Central memory CD4-positive, alpha-beta T cell (primary cell): ENCODE results near the gene HMGN3.

Source experiments
- DNase-seq: peaks from one replicate; pipeline ENCODE4 v3.0.0; 2022

Gene HMGN3

DNA sequence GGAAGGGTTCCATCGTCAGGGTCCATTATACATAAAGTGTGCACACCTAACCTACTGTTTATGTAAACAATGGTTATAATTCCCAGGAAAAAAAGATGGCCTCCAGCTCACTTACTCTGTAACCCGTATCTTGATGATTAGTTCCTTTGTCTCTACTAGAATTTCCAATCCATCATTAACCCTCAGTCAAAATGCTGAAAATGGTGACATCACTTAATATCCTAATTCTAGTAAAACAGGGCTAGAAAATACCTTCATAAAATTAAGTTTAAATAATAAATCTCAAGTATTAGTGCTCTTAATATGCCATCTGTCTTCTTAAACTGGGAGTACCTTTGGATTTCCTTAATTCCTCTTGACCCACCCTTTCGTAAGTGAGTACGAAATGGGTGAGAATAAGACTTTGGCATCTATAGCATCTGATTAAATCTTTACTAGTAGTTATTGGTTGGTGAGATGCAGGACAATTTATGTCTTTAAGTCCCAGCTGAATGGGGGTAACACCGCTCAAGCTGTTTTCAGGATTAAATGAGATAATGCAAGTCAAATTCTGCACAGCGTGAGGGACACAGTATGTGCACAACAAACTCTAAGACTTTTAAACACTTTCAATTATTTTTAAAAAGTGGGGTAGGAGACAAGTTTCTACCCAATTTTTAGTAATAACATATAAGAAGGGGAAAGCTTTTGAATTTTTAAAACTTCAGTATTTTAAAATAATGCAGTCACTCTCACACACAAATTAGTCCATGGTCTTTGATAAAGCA, 1.6 kb downstream of the HMGN3 start:
- DNase-seq: no peak

DNA sequence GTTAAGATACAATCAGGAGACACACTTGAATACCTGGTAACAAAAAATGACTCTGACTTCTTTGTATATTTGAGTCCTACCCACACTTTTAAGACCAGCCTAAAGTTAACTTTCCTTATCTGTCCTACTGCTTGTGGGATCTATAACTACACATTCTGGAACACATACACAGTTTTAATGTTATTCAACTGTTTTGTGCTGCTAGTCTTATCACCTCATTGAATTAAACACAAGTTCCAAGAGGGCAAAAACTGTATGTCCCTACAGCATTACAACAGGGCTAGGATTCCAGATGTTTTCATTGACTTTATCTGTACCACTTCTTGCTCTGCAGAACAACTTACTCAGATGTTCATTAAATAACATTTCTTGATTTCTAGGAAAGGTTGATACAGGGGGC, 2.8 kb downstream of the HMGN3 start:
- no peak for DNase-seq

DNA sequence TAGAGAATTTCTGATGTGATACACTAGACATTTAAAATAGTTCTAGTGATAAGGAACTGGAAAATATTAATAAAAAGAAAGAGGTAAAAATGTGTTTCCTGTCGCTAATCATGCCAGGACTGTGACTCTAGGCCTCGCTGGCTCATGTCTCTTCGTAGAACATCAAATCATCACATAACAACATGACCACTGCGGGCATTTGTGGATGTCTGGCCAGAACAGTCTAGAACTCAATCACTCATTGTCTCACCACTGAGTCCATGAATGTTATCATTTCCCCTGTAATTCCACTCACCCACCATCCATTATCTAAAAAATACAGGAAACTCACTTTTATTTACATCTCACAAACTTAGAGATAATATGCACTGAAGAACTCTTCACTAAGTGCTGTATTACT, 3.4 kb downstream of the HMGN3 start:
- DNase-seq: no peak

DNA sequence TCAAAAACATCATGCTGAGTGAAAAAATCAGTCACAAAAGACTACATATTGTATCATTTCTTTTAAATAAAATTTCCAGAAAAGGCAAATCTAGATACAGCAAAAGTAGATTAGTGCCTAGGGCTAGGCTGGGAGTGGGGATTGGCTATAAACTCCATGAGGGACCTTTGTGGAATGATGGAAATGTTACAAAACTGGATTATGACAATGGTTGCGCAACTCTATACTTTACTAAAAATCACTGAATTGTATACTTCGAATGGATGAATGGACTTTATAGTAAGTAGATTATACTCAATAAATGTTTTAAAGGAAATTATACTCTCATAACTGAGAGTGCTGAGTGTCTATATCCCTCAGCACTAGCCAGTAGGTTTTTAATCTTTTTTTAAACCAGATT, 4.3 kb downstream of the HMGN3 start:
- no peak for DNase-seq

DNA sequence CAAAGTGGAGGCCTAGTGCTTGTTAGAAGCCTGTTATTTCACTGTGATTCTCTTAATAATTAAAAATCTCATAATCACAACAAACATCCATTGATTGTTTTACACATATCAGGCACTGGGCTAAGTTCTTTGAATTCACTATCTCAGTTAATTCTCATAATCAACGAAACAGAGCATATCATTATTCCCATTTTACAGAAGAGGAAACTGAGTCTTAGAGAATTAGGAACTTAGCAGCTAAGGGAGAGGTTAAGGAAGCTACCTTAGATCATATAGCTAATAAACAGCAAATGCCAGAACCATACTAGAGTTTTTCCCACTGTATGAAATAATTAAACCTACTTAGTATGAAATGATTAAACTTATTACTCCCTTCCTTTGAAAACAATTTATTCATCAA, 7.0 kb downstream of the HMGN3 start:
- DNase-seq: no peak

DNA sequence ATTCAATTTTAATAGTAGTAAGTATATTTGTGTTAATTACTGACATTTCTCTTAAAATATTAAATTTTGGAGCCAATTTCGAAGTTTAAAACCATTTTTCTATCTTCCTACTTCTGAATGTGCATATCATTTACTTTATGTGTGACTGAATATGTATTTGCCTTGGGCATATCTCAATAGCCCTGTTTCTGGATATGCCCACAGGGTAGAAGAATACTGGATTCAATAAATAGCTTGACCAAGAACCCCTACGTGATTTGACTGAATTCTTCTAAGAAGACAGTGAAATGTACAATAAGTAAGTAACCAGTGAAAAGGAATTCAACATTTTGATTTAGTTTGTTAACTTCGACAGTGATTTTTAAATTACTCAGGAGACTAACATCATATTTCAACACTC, 7.8 kb downstream of the HMGN3 start:
- no peak for DNase-seq

DNA sequence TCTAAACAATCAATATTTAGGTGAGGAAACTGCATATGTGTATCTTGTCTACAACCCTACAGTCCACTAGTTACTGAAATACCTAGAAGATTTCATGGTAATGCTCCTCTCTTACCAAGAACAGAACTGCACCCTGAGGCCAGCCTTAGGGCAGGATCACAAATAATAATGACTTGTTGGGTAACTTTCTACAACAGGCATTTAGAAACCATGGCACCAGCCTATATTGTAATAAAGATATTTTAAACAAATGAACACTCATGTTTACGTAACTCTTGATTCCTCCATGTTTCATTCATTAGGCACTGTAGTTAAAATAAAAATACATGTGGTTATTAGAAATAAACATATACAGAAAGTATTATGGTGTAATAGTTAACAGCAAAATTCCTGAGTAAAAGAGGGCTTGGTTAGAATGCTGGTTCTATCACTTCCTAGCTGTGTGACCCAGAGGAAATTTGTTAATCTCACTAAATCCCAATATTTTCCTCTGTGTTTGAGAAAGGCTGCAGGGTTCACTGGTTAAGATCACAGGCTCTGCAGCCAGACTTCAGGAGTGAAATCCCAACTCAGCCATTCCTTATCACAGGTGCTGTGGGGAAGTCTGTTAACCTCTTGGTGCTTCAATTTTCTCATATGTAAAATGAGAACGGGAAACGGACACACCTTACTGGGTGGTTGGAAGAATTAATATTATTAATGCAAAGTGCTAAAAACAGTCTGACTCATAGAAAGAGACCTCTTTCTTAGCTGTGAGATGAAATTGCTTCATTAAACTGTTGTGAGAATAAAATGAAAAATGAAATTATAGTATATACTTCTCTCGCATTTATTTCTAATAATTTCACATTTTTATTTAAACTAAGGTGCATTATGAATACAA, 8.5 kb downstream of the HMGN3 start:
- no peak for DNase-seq

DNA sequence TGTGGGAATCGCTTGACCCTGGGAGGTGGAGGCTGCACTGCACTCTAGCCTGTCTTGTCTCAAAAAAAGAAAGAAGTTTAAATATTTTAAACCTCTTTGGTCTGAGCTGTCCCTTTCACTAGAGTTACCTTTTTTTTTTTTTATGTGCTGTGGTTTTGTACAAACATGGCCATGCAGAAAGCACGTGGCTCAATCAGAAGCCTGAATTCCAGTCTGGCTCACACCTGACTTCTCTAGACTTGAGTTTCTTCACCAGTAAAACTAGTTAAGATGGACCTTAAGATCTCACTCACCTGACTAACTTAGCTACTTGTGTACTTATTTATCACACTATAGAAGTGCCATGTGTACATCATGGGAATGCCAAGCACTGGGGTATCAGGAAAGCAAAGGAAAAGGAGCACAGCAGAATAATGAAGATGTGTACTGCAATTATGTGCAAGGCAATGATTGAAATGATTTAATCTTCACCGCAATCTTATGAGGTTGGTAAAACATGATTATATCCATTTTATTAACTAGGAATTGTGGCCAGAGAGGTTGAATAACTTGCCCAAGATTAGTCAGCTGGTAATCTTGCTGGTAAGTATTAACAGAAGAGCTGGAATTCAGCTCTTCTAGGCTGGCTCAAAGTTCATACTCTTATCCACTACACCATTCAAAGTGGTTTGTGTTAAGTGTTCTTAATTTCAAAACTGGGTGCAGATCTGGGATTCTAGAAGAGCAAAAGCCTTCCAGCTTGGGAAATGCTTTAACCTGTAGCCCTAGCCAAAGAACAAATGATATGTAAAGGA, 10.7 kb downstream of the HMGN3 start:
- DNase-seq: no peak

DNA sequence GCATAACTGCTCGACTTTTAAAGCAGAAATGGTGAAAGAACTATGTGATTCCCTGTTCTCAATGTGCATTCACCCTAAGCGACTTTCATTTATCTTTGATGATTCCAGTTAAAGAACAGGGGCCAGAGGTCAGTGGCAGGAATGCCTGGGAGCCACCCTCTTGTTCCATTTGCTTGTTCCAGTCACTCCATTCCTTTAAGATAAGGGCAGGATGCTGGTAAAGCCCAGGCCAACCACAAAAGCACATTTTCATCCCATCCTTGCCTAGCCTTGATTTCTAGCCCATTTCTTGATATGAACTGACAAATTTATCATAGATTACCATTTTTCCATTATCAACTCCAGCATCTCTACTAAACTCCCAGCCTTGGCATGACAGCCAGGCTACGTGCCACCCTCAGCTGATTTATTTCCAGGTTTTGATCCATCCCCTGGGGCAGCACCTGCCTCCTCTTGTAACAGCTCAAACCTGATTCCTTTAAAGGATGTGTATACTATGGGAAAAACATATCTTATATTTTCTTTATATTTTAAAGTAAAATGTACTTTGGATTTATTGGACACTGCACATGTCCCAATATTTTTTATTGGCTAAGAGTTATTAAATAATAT, 19.2 kb downstream of the HMGN3 start:
- DNase-seq: no peak

DNA sequence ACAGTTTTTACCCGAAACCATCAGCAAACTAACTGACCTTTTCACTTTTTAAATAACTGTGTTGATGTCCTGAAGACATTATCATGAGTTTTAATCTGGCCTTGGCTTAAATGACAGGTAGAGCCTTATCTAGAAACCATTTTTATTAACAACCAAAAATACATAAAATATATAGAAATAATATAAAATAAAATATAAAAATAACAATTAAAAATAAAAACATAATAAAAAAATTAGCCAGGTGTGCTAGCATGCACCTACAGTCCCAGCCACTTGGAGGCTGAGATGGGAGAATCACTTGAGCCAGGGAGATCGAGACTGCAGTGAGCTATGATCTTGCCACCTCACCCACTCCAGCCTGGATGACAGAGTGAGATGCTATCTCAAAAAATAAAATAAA, 21.6 kb downstream of the HMGN3 start:
- DNase-seq: no peak

DNA sequence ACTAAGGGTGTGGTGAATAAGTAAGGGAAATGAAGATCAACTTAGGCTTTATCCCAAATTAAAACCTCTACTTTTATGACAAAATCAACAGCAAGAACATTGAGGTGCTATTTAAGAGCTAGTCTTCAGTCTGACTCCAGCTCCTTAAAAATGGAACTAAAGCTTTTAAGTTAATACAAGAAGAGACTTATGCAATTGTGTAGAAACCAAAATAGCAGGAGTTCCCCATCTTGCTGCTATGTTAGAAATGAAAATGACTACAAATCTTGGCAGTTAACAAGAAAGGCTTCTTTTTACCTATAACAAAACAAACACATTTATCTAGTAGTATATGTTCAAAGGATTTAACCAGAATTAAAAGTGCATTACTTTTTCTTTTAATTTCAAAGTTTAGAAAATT, 25.7 kb downstream of the HMGN3 start:
- DNase-seq: no peak

DNA sequence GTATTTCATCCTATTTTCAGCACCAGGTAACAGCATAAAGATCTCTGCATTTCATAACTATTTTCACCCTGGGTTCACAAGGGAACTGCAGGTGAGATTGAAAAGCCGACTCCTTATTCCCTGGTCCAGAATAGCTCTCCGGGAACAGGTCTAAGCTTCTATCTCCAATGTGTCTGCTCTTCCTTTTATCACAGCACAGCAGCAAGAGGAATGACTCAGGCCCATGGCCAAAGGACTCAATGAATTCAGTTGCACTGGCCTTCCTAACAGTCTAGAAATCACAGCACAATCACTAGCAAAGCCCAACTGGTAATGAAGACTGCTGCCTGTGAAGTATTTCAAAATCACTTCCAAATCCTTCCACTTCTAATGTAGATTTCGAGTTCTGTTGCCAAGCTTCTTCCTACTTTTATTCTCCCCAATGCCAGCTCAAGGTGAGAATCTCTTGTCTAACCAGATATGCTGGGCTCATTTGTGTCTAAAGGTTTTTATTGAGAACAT, 30.7 kb downstream of the HMGN3 start:
- DNase-seq: no peak

DNA sequence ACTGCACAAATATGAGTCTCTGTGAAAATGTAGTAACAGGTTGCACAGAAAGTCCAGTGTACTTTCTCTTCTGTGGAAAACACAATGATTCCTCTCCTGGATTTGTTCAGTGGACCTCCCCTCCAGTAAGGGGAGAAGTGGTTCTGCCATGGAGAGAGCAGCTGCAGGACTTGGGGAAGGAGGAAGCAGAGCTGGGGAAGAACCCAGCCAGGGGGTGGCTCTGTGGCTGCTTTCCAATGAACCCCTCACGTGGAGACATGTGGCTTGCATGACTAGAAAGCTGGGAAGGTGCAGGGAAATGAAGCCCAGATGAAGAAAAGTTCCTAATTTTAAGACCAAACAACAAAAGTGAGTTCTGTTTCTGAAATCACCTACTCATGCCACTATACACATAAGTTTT, 31.9 kb downstream of the HMGN3 start:
- no peak for DNase-seq

DNA sequence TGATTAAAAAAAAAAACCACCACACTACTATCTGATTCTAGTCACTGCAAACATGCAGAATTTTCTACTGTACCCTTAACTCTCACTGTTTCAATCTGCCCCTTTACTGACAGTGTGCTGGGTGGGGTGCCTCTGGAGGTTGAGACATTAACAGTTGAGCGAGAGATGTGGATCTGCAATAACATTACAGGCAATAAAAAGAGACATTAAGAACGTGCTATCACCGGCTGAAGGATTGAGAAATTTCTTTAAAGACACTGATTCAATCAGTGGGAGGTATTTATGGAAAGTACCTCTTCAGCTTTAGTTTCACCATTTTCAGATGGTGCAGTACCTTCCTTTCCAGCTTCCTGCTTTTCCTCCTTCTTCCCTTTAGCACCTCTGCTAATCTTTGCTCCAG, 32.5 kb downstream of the HMGN3 start:
- no peak for DNase-seq

DNA sequence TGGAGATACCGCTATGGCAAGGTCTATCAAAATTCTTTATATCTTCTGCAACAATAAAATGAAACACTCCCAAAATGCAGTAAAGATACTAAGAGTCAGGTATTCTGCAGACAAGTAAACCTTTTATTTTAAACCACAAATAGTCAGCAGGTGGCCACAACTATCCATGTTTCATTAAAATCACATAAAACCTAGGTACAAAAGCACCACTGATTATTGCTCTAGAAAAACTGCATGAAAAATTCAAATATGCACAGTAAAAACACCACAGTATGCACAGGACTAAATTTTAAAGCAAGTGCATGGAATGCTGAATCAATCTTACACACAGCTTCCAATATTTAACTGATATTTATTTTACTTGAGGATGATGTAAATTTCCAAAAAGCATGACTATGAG, 33.3 kb downstream of the HMGN3 start:
- DNase-seq: no peak

DNA sequence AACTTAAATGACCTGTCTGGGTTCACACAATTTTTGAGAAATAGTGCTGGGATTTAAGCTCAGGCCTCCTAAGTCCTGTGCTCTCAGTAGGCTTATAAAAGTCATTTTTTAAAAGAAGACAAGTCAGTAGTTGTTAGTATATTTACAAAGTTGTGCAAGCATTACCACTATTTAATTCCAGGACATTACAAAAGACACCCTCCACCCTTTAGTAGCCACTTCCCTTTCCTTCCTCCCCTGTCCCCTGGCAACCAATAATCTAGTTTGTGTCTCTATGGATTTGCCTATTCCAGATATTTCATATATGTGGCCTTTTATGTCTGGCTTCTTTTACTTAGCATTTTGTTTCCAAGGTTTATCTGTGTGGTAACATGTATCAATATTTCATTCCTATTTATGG, 37.6 kb downstream of the HMGN3 start:
- DNase-seq: no peak

DNA sequence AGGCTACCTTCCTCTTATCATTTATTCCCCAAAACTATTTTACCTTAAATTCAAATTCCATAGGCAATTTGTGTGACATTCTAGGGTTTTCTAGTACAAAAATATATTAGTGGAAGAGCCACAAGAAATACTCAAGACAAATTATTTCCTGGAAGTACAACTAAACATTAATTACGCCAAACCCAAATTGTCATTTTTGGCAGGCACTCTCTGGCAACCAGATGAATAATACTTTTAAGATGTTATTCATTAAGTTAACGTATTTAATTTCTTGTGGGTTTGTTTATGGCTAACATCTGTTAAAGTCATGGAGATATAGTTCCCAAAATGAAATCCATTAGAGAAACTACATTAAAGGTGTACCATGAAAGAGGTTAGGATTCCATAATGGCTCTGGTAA, 40.5 kb downstream of the HMGN3 start:
- no peak for DNase-seq

DNA sequence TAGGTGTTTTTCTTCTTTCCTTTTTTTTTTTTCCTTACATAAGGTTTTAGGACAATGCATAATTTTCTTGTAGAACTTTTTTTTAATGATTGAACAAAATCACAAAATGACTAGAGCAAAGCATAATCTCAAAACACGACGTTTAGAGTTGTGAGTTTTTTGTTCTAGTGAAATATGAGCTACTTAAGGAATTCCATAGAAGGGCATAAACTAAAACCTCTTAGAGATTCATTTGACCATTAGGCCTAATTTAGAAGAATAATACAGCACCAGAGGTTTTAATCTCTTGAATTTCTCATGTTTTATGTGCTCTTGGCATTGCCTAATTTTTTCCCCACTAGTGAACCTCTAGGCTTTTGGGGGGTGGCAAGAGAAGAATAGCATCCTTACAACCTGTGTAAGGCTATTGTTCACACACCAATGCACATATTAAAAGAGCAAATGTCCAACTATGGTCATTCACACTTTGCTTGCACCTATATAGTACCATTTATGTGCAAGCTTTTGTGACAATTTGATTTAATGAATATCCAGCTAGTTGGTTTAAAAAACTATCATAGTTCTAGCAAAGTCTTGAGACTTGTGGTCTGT, 44.6 kb downstream of the HMGN3 start:
- no peak for DNase-seq

DNA sequence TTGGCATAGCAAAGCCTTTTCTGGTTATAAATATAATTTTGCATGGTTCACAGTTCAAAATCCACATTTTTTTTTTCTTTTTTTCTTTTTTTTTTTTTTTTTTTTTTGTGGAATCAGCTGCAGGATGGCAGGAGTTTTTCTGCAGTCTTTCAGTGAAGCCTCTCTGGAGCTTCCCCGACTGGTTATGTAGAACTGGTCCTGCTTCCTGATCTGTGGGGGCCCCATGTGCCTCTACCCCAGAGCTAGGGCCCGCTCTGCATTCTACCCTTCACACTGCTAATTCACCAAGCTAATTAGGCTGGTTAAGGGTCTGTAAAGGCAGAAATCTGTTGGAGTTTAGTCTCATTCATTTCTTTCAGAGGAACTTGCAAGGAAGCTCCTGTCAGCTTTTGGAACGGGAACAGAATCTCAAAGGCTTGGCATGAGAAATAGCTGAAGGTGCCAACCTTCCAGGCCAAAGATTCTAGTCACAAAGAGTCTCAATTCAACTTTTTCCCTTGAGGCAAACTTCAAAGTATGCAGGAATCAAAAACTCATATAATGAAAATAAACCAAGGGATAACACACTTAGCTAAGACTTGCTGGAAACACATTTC, 45.5 kb downstream of the HMGN3 start:
- DNase-seq: no peak

DNA sequence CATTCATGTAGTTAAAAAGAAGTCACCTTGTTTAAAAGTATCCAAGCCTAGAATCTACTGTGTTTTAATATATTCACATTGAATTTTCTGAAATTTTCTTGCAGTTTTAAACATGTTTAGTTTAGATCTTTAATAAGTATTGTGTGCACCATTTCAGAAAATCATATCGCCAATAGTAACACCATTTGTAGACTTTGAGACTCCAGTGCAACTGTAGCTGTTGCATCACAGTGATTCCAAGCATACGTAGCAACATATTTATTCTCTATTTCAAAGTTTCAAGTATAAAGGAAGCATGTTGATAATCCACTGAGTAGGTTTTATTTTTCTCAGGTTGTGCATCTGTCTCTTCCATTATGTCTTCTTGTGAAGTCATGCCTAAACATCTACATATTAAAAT, 46.4 kb downstream of the HMGN3 start:
- no peak for DNase-seq

DNA sequence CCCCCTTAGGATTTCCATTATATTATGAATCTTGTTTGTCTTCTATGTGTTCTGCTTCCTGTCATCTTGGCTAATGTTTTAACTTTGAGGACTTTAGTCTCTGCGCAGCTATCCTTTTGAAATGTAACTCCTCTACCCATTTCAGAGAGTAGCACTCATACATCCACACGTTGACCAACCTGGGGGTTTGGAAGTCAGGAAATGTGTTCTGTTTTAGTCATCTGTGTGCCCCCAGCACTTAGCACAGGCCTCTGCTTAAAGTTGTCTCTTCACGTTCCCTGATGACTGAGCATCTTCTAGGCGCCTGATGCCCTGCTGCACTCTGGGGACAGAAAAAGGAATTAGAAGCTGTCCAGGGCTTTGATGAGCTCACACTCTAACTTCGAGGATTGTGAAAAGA, 47.9 kb downstream of the HMGN3 start:
- DNase-seq: no peak

DNA sequence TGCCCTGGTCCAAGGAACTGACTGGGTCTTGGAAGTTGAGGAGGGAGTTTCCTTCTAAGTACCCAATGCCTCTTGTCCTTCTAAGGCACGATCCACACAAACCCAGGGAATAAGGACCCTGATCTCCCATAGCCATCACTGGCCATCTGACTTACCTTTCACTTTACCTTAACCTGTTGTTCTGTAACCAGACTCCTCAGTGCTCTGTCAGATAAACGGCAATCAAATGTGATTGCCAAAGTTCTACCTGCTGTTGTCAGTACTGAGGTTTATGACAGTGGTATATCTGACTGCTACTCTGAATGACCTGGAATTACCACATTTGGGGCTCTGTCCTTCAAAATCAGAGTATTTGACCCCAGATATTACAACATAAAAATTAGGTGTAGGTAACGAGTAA, 49.8 kb downstream of the HMGN3 start:
- DNase-seq: no peak
